Loucy (cell line): ENCODE data around the gene AKR1A1.

ENCODE experiments used
- CTCF ChIP-seq: fragments of 200-600 bp; sonication (generic); conservative IDR thresholded peaks from 2 replicates; pipeline ENCODE4 v1.5.1; 2014; ENCODE audit warnings: mild to moderate bottlenecking, antibody characterized with exemption, low read length
- EZH2phosphoT487 ChIP-seq: fragments of 200-600 bp; IDR thresholded peaks from 2 replicates; pipeline ENCODE4 v1.6.1; 2018; ENCODE audit warnings: antibody characterized with exemption, mild to moderate bottlenecking, moderate library complexity, borderline replicate concordance

- TF ChIP-seq CTCF (no peak), EZH2phosphoT487 (no peak)
Measured at GRCh38 chr1:45617618-45618017, 67.0 kb downstream of the AKR1A1 start.
